Measurements from ENCODE around the gene CCSER1. TPM values are rescaled to one million over a fixed set of nuclear protein-coding genes. Genes with fewer than 3 reads are reported as not detected.

The CCSER1 gene
- total RNA-seq, 1 experiment from 2014 or later: 4.1 TPM

DNA sequence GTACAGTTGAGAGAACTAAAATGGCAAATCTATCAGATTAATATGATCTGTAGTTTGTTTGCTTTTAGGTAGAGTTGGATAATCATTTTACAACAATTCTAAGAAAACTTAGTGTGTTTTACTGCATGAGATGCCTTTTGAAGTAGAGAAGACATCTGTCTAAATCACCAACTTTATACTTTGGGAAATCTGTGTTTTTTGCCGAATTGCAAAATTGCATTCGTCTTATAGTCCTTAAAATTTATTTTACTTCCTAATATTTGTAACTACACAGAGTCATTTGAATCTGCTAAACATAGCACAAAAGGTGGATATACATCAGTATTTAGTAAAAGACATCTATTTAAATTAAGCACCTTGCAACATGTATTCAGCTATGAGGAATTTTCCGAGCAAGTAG is 100.0 kb downstream of the CCSER1 start:
- H3K36me3 Mint-ChIP-seq (ENCODE audit: insufficient read depth, unreplicated experiment): no peaks in the 10 kb centered on the region
- ChIA-PET CTCF (no interaction called here), POLR2A (no interaction called here)
- H3K4me3 Mint-ChIP-seq (ENCODE audit: unreplicated experiment): no peak overlapping the region
- intact Hi-C loops (cut with micrococcal nuclease; ENCODE audit: unreplicated experiment): no loop called here
- H3K27ac Mint-ChIP-seq (ENCODE audit: unreplicated experiment): no peak overlapping the region
- H3K27me3 Mint-ChIP-seq (ENCODE audit: insufficient read depth, unreplicated experiment): no peaks in the 10 kb centered on the region
- H3K9me3 Mint-ChIP-seq (ENCODE audit: unreplicated experiment): no peaks in the 10 kb centered on the region
- no peak for DNase-seq
- TF ChIP-seq, protein P1, sequence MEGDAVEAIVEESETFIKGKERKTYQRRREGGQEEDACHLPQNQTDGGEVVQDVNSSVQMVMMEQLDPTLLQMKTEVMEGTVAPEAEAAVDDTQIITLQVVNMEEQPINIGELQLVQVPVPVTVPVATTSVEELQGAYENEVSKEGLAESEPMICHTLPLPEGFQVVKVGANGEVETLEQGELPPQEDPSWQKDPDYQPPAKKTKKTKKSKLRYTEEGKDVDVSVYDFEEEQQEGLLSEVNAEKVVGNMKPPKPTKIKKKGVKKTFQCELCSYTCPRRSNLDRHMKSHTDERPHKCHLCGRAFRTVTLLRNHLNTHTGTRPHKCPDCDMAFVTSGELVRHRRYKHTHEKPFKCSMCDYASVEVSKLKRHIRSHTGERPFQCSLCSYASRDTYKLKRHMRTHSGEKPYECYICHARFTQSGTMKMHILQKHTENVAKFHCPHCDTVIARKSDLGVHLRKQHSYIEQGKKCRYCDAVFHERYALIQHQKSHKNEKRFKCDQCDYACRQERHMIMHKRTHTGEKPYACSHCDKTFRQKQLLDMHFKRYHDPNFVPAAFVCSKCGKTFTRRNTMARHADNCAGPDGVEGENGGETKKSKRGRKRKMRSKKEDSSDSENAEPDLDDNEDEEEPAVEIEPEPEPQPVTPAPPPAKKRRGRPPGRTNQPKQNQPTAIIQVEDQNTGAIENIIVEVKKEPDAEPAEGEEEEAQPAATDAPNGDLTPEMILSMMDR (IDR thresholded peaks at IDR 0.05; ENCODE audit: insufficient read depth in 1 of 2, low read depth in 1 of 2, low read length in 1 of 2, severe bottlenecking in 1 of 2, unreplicated experiment in 1 of 2): no peak
- H3K4me1 Mint-ChIP-seq (ENCODE audit: low read depth, unreplicated experiment): no peaks in the 10 kb centered on the region
- Histone ChIP-seq H3K36me3 (ENCODE audit: control insufficient read depth, insufficient read depth, low read length) (no peaks in the 10 kb centered on the region), H3K4me1 (0 out of 2 replicates have a peak, but pooled peaks cover 5% of the 10 kb centered on the region), H3K4me3 (ENCODE audit: low read depth, low read length) (no peak overlapping the region), H3K27me3 (replicated peaks; ENCODE audit: control insufficient read depth, insufficient read depth, low read length) (no peaks in the 10 kb centered on the region), H3K9me3 (no peaks in the 10 kb centered on the region)
- BruUV-seq (replicated peaks): no TSS peak

DNA sequence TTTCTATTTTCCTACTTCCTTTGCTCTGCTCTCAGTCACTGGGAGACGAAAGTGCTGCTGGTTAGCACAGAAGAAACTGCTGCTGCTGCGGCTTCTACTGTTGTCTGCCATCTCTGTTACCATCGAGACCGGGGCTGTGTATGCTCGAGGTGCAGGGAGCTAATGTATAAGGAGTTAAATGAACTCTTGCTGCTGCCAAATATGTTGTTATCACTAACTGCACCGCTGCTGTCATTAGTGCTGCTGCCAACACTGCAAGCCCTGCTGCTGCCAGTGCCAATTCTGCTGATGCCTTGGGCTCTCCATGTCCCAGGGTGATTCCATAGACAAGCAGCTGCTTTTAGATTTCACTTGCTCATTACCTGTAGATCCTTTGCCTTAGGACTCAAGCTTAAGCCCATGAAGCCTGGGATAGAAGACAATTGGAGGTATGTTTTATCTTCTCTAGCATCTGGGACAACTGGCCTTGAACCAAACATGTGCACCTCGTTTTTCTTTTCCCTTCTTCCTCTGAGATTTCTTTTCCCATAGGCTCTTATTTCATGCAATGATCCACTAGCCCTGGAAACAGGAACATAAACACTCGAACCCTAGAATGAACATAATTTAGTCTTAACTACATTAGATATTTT is 107.8 kb downstream of the CCSER1 start:
- intact Hi-C loops (cut with micrococcal nuclease; ENCODE audit: unreplicated experiment): no loop called here

DNA sequence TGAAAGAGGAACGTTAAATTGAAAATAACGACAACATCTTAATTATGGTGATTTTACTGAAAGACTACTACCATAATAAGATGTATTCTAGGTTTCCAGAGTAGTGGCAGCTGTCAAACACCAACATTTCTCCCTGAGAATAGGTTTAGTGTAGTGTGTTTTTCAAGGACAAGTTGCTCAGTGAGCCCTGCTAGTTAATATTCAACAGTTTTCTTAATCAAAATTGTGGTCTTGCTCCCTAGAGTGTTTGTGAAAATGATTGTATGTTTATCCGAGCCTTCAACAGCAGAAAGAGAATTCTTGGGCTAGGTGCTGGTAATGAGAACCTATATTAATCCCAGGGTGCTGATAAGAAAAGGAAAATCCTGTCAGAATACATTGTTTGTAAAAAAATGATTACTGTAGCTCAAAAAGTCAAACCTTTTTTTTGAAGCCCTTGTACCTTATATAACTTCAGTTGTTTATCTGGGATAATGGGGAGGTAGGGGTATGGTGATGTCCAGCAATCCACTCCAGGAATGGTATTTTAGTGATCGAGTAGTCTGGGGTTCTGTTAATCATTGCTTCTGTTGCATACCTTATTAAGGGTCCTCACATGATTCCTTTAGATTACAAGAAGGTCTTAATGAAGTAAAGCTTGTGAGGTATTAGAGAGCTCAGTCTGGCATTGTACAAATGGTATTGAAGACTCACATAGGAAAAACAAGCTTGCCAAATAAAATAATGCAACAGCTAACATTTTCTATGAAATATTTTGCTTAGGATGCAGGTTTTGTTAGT is 110.7 kb downstream of the CCSER1 start:
- no peak for DNase-seq
- H3K4me3 Mint-ChIP-seq (ENCODE audit: unreplicated experiment): no peak overlapping the region
- no peaks in the 10 kb centered on the region for H3K9me3 ChIP-seq
- ChIA-PET CTCF (no interaction called here), POLR2A (no interaction called here)
- H3K4me3 ChIP-seq (ENCODE audit: low read depth, low read length): no peak overlapping the region
- no peaks in the 10 kb centered on the region for H3K36me3 ChIP-seq (ENCODE audit: control insufficient read depth, insufficient read depth, low read length)
- intact Hi-C loops (cut with micrococcal nuclease; ENCODE audit: unreplicated experiment): no loop called here
- BruUV-seq (replicated peaks): no TSS peak
- H3K36me3 Mint-ChIP-seq (ENCODE audit: insufficient read depth, unreplicated experiment): no peaks in the 10 kb centered on the region
- no peak overlapping the region for H3K27ac Mint-ChIP-seq (ENCODE audit: unreplicated experiment)
- H3K4me1 Mint-ChIP-seq (ENCODE audit: low read depth, unreplicated experiment): no peaks in the 10 kb centered on the region
- no peaks in the 10 kb centered on the region for H3K4me1 ChIP-seq
- no peaks in the 10 kb centered on the region for H3K9me3 Mint-ChIP-seq (ENCODE audit: unreplicated experiment)
- H3K27me3 ChIP-seq (replicated peaks; ENCODE audit: control insufficient read depth, insufficient read depth, low read length): no peaks in the 10 kb centered on the region
- H3K27me3 Mint-ChIP-seq (ENCODE audit: insufficient read depth, unreplicated experiment): no peaks in the 10 kb centered on the region
- TF ChIP-seq, protein P1 (IDR thresholded peaks at IDR 0.05; ENCODE audit: insufficient read depth in 1 of 2, low read depth in 1 of 2, low read length in 1 of 2, severe bottlenecking in 1 of 2, unreplicated experiment in 1 of 2): no peak

More for the DNA sequence above, 107.8 kb downstream of the CCSER1 start:
- ChIA-PET CTCF (no interaction called here), POLR2A (no interaction called here)
- Mint-ChIP-seq H3K9me3 (ENCODE audit: unreplicated experiment) (no peaks in the 10 kb centered on the region), H3K27me3 (ENCODE audit: insufficient read depth, unreplicated experiment) (no peaks in the 10 kb centered on the region), H3K4me1 (ENCODE audit: low read depth, unreplicated experiment) (no peaks in the 10 kb centered on the region), H3K27ac (ENCODE audit: unreplicated experiment) (no peak overlapping the region), H3K4me3 (ENCODE audit: unreplicated experiment) (no peak overlapping the region), H3K36me3 (ENCODE audit: insufficient read depth, unreplicated experiment) (no peaks in the 10 kb centered on the region)
- Histone ChIP-seq H3K36me3 (ENCODE audit: control insufficient read depth, insufficient read depth, low read length) (no peaks in the 10 kb centered on the region), H3K9me3 (no peaks in the 10 kb centered on the region), H3K27me3 (replicated peaks; ENCODE audit: control insufficient read depth, insufficient read depth, low read length) (no peaks in the 10 kb centered on the region), H3K4me1 (no peaks in the 10 kb centered on the region), H3K4me3 (ENCODE audit: low read depth, low read length) (no peak overlapping the region)
- TF ChIP-seq, protein P1 (IDR thresholded peaks at IDR 0.05; ENCODE audit: insufficient read depth in 1 of 2, low read depth in 1 of 2, low read length in 1 of 2, severe bottlenecking in 1 of 2, unreplicated experiment in 1 of 2): no peak
- DNase-seq: no peak
- BruUV-seq (replicated peaks): no TSS peak

Data from Caco-2 (cell line).